Fibroblast of skin of back (primary cell): ENCODE data around the gene CDH16.
A peak's percentile ranks its signal among the peaks of the same experiment; 100 is the strongest.

Experiments used
- DNase-seq: peaks from one replicate; pipeline ENCODE4 v3.0.0-alpha.2; 2013

CDH16 gene

DNA sequence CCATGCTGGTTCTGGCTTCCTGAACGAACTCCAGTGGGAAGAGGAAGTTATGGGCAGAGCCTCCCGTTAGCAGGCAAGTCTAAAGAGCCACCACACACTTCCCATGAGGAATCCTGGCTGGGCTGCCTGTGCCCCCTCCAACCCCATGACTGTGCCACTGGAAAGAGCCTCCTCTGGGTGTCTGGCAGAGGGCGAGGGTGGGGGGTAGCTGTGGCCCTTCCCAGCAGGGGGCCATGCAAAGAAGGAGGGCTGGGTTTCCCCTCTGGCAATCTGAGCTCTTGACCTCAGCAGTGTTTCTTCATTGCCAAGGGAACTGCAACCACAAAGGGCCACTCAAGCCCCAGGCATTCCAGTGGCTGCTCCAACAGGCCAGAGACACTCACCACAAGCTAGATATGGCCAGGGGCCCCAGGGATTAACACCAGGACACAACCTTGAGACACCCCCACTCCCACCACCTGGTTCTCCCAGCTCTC, 8.3 kb upstream of the CDH16 start:
- peak; percentile 85 for DNase-seq

DNA sequence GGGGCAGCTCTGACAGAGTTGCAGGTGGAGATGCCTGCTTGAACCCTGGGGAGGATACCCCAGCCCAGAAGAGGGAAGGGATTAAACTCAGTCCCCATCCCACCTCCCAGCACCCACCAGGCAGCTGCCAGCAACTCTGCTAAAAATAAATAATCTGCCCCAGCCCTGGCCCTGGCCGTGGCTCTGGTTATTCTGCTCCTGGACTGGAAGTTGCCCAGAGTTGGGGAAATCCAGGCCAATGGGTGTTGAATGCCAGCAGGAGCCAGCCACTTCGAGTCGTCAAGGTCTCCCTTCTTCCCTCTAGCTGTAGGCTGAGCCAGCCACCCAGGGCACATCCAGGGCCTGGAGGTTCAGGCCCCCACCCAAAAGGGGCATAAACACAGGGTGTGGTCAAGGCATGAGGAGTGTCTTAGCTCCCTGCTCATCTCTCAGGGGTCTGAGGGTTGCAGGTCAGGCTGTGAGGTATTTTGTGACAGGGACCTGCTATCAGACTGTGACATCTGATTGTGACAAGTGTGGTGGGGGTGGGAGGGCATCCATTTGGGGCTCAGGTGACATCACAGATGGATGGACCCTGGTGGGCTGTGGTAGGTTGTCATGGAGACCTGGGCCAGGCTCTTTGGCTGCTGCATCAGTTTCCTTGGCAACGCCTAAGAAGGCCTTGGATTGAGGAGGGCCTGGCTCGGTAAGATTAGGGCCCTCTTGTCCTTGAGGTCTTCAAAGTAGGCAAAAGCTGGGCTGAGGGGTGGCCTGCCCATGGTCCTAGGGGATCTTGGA, 7.7 kb upstream of the CDH16 start:
- no peak for DNase-seq

DNA sequence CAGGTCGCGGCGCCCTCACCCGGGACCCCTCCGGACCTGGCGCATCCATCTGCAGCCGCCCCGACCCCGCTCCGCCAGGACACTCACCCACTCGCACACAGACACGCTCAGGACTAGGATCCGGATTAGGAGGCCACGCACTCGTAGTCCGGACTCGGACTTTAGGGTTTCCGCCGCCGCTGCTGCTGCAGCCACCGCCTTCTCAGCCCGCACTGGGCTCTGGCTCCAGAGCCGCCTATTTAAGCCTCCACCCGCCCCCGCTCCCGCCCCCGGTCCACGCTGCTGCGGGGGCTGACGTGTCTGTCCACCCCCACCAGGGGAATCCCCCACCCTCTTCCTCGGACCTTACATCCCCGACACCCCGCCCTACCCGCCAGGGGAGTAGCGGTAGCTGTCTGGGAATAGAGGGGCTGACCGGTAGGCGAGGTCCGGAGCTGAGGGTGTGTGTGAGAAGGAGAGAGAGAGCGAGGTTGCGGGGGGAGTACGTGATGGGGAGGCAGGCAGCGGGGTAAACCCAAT, 6.7 kb upstream of the CDH16 start, which contains the start of gene RRAD:
TSS of gene RRAD (minus strand) at position 214 of the 519 bp plus-strand sequence. CDS start 356 bp downstream, outside the sequence.
- DNase-seq: no peak

DNA sequence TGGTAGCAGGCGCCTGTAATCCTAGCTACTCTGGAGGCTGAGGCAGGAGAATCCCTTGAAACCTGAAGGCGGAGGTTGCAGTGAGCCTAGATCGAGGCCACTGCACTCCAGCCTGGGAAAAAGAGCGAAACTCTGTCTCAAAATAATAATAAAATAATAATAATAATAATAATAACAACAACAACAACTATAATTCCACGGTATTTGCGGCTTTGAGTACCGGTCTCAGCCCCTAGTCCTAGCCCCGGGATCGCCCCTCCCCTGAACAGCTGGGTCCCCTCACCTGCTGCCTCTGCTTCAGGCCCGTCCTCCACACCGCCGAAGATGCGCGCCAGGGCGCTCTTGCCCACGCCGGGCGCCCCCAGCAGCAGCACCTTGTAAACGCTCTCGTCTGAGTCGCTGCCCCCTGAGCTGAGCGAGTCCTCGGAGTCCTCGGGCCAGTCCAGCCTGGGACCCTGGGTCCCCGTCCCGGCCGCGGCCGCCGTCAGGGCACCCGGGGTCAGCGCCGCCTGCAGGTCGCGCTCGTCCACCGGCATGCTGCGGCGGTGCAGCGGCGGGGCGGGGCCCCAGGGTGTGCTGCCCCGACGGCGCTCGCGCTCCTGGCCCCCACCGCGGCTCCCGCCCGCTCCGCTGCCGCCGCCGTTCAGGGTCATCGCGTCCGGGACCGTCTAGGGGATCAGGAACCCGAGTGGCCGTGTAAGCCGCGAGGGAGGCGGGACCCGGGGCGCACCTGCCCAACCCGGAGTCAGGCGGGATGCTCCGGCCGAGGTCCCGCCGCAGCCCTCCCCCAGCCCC, 6.0 kb upstream of the CDH16 start:
- DNase-seq: no peak

DNA sequence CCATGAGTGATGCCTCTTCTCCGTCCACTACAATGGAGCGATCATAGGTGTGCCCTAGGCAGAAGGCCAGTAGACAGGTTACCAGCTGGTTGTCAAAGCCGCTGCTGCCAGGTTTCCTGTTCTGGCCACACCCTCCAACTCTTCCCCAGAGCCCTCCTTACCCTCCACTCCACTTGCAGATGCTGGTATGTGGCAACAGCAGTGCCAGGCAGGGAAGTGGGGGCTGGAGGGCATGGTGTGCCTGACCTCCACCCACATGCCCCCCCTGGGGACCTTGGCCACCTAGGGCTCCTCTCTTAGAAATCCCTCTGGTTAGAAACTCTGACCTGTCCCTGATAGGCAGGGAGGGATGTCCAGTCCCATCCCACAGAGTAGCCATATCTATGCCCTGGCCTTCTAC, 5.2 kb upstream of the CDH16 start:
- no peak for DNase-seq

DNA sequence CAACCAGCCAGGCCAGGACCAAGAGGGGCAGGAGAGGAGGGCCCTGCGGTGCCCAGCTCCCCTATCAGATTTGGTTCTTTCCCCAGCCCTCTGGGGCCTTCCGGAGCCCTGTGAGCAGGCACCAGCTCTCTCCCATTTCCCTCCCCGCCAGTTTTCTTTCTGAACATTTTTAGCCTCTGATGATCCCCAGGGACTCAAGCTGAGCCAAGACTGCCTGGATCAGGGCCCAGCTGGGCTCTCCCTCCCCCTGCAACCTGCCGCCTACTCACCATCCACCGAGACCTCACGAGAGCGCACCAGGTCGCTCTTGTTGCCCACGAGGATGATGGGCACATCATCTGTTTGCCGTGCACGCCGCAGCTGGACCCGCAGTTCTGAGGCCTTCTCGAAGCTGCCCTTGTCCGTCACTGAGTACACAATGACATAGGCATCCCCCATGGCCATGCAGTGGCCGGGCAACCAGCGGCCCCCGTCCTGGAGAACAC, 4.6 kb upstream of the CDH16 start:
- peak; percentile 29 for DNase-seq

- no peak for DNase-seq
Measured at GRCh38 chr16:66921729-66922450, 3.2 kb upstream of the CDH16 start.

- DNase-seq: no peak
Measured at GRCh38 chr16:66920924-66921680, 2.4 kb upstream of the CDH16 start.

GRCh38 chr16:66920299-66920590, 1.6 kb upstream of the CDH16 start:
- DNase-seq: no peak

DNA sequence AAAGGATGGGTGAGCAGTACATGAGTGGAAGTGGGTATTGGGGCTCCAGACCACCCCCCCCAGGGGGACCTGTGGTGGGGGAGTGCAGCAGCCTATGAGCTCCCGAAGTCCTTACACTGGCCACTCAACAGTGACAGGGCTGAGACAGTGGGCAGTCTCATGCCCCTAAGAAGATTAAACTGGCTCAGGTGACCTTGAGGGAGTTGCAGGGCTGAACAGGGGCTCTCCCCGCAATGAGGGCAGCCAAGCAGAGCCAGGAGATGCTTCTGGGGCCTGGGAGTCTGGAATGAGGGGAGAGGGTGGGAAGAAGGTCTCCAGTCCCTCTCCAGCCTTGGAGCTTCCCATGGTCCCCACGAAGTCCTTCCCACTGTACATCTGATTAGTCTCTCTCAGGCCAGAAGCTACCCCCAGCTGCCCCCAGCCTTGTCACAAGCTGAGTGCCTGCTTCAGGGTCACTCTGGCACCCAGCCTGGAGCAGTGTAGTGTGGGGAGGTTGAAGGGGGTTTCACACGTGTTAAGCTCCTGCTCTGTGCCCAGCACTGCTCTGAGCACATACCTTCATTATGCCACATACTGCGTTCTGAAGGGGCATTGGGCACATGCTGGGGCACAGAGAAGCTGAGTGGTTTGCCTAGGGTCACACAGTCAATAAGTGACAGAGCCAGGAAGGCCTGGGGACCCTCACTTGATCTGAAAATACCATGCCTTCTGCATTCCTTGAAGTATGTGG, 1.0 kb upstream of the CDH16 start:
- DNase-seq: no peak

DNA sequence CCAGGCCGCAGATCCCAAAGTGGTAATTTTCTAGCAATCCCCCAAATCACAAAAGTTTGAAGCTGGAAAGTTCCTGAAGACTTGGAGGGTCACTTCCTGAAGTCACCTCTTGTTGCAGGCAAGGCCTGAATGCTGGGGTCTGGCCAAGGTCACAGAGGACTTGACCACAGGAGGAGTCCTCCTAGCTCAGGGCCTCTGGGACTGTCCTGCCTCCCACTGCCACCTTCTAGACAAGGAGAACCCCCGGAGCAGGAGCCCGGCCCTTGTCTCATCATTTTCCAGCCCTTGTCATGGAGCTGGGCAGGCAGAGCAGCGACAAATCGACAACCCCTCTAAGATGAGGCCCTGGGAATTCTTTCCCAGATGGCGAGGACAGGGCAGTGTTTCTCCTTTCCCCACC, 330 bp downstream of the CDH16 start:
- DNase-seq: no peak

DNA sequence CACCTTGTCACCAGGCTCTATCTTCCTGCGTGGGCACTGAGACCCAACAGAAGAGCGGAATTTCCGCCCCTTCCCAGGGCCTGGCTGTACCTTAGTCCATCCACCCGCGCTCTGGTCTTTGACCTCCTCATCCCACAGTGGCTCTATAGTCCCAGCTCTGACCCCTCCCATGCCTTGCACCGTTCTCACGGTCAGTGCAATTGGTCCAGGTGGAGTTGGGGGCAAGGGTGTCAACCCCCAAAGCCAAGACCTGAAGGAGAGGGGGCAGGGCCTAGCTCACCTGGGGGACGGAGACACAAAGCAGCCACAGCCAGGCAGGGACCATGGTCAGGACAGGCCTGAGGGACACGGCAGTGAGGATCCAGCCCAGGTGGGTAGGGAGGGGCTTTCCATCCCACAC, 944 bp downstream of the CDH16 start:
- no peak for DNase-seq

DNA sequence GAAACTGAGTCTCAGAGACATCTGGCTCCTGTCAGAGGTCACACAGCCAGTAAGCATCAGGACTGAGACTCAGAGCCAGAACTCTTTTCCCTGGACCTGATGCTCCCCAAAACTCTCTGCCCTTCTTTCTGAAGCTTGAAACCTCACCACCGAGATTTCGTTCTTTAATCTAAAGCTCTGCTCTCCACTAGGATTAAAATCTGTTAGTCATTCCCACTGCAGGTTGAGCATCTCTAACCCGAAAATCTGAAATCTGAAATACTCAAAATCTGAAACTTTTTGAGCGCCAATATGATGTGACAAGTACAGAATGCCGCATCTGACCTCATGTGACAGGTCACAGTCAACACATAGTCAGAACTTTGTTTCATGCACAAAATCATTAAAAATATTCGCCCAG, 2.2 kb downstream of the CDH16 start:
- DNase-seq: no peak

DNA sequence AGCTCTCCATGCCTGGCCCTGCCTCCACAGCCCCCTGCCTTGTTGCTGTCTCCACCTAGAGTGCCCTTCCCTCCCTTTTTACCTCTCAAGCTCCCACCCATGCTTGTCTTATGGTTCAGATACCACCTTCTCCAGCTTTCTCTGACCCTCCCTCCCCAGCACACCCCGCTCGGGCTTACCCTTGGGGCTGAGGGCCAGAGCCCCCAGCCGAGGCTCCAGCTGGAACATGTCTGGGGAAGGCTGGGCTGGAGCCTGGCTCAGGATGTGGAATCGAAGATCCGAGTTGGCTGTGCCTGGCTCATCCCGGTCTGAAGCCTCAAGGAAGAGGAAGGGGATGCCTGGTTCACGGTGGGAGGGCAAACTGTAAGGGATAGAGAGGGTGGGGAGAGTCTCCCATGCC, 3.6 kb downstream of the CDH16 start:
- DNase-seq: no peak

DNA sequence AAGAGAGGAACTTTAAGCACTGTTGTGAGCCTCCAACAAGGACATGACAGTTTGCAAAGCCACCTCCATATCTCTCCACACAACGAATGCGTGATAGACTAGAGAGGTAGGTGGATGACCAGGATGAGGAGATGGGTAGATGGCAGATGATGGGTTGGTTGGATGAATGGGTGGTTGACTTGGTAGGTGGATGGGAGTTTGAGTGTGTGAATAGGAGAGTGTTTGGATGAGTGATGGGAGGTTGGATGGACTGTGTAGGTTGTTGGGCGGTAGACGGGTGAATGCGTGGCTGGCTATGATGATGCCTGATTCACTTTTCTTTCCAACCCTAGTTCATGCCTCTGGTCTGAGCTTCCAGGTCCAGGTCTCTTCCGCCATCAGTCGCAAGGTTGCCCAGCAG, 4.1 kb downstream of the CDH16 start:
- DNase-seq: no peak

GRCh38 chr16:66913711-66914110, 5.0 kb downstream of the CDH16 start:
- no peak for DNase-seq

- DNase-seq: no peak
Measured at GRCh38 chr16:66913081-66913480, 5.6 kb downstream of the CDH16 start.

DNA sequence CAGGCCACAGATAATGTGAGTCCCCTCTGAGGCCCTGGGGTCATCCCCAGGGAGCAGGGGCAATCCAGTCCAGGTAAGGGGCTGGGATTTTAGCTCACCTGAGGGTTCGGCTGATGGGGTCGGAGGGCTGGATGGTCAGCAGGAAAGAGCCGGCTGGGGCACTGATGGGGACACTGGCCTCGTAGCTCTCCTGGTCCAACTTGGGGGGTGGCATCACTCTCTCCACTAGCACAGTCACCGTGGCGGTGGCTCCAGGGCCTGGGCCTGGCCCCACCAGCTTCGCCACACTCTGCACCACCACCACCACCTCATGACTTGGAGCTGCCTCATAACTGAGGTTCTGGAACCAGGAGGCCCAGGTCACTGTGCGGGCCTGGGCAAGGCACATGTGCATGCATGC, 6.9 kb downstream of the CDH16 start:
- no peak for DNase-seq

DNA sequence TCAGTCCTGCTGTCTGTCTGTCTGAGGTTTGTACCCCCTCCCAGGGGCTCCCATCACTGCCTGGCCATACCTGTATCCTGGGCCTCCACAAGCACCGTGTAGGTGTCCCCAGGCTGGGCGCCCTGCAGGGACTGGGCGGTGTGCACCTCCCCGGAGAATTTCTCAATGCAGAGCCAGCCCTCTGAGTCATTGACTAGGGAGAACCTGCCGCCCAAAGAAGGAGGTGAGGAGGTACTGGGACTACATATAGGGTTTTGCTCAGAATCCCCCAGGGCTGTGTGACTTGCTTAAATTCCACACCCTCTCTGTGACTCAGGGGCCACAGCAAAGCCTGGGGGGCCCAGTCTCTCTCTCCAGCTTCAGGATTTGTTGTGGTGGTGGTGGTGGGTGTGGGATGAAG, 7.6 kb downstream of the CDH16 start:
- DNase-seq: no peak

- no peak for DNase-seq
Measured at GRCh38 chr16:66910175-66910940, 8.3 kb downstream of the CDH16 start.
